ENCODE data around the gene IGF2BP2.
"Not testable (repeated sequence)": the region's sequence is repeated elsewhere in the genome, so short reads cannot be mapped to it uniquely, and the experiment has no call there.

DNA sequence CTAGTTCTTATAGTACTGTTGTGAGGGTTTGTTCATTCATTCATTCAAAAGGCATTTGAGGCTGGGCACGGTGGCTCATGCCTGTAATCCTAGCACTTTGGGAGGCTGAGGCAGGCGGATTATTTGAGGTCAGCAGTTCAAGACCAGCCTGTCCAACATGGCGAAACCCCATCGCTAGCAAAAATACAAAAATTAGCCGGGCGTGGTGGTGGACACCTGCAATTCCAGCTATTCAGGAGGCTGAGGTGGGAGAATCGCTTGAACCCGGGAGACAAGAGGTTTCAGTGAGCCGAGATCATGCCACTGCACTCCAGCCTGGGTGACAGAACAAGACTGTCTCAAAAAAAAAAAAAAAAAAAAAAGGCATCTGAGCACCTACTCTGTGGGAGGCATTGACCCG lies 163.5 kb downstream of the IGF2BP2 start:
- TF ChIP-seq, protein P1, sequence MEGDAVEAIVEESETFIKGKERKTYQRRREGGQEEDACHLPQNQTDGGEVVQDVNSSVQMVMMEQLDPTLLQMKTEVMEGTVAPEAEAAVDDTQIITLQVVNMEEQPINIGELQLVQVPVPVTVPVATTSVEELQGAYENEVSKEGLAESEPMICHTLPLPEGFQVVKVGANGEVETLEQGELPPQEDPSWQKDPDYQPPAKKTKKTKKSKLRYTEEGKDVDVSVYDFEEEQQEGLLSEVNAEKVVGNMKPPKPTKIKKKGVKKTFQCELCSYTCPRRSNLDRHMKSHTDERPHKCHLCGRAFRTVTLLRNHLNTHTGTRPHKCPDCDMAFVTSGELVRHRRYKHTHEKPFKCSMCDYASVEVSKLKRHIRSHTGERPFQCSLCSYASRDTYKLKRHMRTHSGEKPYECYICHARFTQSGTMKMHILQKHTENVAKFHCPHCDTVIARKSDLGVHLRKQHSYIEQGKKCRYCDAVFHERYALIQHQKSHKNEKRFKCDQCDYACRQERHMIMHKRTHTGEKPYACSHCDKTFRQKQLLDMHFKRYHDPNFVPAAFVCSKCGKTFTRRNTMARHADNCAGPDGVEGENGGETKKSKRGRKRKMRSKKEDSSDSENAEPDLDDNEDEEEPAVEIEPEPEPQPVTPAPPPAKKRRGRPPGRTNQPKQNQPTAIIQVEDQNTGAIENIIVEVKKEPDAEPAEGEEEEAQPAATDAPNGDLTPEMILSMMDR (CRISPR knock-in tag; IDR thresholded peaks at IDR 0.05): not testable (repeated sequence)
- TF ChIP-seq, protein P2, sequence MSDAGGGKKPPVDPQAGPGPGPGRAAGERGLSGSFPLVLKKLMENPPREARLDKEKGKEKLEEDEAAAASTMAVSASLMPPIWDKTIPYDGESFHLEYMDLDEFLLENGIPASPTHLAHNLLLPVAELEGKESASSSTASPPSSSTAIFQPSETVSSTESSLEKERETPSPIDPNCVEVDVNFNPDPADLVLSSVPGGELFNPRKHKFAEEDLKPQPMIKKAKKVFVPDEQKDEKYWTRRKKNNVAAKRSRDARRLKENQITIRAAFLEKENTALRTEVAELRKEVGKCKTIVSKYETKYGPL (CRISPR knock-in tag; IDR thresholded peaks at IDR 0.05): not testable (repeated sequence)
- TF ChIP-seq KLF16 (CRISPR knock-in tag; IDR thresholded peaks at IDR 0.05): not testable (repeated sequence)
